ENCODE results near the gene ATPAF2.

The ATPAF2 gene

GRCh38 chr17:17987901-17988300, 51.1 kb downstream of the ATPAF2 start:
- no peak for DNase-seq (ENCODE audit: low read depth)
- TF ChIP-seq CTCF (conservative IDR thresholded peaks at IDR 0.05; ENCODE audit: low read depth, low read length) = no peak
- H3K4me3 ChIP-seq (ENCODE audit: low read length) = no peak overlapping the region

GRCh38 chr17:17987187-17987896, 51.6 kb downstream of the ATPAF2 start:
- no peak for TF ChIP-seq CTCF (conservative IDR thresholded peaks at IDR 0.05; ENCODE audit: low read depth, low read length)
- no peak for DNase-seq (ENCODE audit: low read depth)
- H3K4me3 ChIP-seq (ENCODE audit: low read length) = no peak overlapping the region

GRCh38 chr17:17985555-17985954, 53.4 kb downstream of the ATPAF2 start:
- no peak overlapping the region for H3K4me3 ChIP-seq (ENCODE audit: low read length)
- DNase-seq (ENCODE audit: low read depth) = no peak
- peak; percentile 46 for TF ChIP-seq CTCF (conservative IDR thresholded peaks at IDR 0.05; ENCODE audit: low read depth, low read length)

- no peak for DNase-seq (ENCODE audit: low read depth)
- no peak for TF ChIP-seq CTCF (conservative IDR thresholded peaks at IDR 0.05; ENCODE audit: low read depth, low read length)
- H3K4me3 ChIP-seq (ENCODE audit: low read length) = no peak overlapping the region
Measured at GRCh38 chr17:17985153-17985552, 53.8 kb downstream of the ATPAF2 start.

GRCh38 chr17:17983776-17984175, 55.2 kb downstream of the ATPAF2 start:
- no peak overlapping the region for H3K4me3 ChIP-seq (ENCODE audit: low read length)
- DNase-seq (ENCODE audit: low read depth) = no peak
- TF ChIP-seq CTCF (conservative IDR thresholded peaks at IDR 0.05; ENCODE audit: low read depth, low read length) = no peak

- H3K4me3 ChIP-seq (ENCODE audit: low read length) = no peak overlapping the region
- DNase-seq (ENCODE audit: low read depth) = no peak
- TF ChIP-seq CTCF (conservative IDR thresholded peaks at IDR 0.05; ENCODE audit: low read depth, low read length) = no peak
Measured at GRCh38 chr17:17983376-17983775, 55.6 kb downstream of the ATPAF2 start.

- TF ChIP-seq CTCF (conservative IDR thresholded peaks at IDR 0.05; ENCODE audit: low read depth, low read length) = no peak
- DNase-seq (ENCODE audit: low read depth) = no peak
- H3K4me3 ChIP-seq (ENCODE audit: low read length) = no peak overlapping the region
Measured at GRCh38 chr17:17982801-17983200, 56.2 kb downstream of the ATPAF2 start.

Measured in retinal pigment epithelial cell (primary cell).